ENCODE results near the gene AP3D1.

The AP3D1 gene

DNA sequence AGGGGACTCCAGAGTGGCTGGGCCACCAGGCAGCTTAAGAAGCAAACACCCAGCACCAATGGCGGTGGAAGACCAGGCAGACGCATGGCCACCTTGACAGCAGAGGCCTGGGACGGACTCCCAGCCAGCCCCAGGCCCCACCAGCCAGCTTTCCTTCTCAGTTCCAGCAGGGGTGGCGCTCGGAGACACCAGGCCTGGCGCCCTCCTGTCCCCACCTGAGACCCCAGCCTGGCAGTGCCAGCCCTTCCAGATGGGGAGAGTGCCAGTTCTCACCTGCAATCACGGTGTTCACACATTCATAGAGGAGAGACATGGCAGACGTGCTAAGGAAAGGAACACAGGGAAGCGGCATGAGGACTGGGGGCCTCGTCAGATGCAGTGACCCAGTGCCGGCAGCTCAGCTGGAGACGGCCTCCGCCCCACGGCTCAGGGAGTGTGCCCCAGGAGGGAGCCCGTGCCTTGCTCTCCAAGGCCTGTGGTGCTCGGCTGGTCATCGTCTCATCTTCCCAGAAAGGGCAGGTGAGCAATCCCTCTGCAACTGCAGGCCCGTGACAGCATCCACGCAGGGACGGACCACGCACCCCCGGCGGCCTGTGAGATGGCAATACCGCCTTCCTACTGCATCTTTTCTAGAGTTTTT lies 24.4 kb downstream of the AP3D1 start:
- DNase-seq = no peak

GRCh38 chr19:2123682-2124387 lies 27.5 kb downstream of the AP3D1 start:
- DNase-seq = no peak

DNA sequence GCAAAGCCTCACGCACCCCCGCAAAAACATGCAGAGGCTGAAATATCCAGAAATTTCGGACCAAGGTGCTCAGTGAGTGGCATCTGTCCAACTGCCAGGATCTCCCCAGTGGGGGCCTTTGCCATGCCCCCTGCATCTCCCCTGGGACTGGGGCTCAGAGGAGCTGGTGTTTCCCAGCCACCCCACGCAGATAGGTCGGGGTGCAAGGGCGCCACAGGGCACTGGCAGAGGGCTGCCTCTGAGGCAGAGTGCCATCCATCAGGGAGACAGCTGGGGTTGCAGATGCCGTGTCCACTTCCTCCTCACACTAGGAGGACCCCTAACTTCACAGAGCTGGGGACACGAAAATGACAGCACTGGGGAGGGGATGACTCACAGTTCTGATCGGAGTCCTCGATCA lies 28.4 kb downstream of the AP3D1 start:
- DNase-seq = no peak

DNA sequence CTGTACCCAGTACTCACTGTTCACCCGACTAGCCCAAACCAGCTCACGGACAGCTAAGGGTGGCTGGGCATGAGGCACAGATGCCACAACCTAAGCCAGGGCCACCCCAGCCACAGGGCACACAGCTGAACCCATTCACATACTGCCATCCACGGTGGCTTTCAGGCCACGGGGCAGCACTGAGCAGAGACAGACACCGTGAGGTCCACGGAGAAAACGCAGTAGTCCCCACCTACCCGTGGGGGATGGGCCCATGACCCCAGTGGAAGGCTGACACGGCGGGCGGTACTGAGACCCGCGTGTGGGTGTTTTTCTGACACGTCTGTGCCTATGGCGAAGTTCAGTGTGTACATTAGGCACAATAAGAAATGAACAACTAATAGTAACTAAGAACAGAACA lies 29.1 kb downstream of the AP3D1 start:
- DNase-seq = no peak

GRCh38 chr19:2121416-2122051 lies 29.8 kb downstream of the AP3D1 start:
- DNase-seq = no peak

GRCh38 chr19:2120821-2121220 lies 30.5 kb downstream of the AP3D1 start:
- no peak for DNase-seq

GRCh38 chr19:2119921-2120785 lies 31.2 kb downstream of the AP3D1 start:
- no peak for DNase-seq

DNA sequence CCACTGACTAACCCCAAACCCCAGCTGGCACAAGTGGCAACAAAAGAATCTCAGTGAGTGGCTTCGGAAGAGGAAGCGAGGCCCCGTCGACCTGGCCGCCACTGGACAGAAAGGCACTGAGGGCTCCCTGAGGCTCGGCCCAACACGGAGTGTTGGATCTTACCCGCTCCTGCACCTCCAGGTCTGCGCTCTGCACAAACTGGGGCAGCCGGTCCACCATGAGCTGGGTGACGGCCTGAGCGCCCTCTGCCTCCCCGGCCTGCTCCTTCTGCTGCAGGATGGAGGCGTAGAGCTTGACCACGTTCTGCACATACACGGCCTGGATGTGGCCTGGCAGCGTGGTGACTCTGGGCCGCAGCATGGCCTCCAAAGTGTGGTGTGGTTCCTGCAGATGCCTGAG lies 32.9 kb downstream of the AP3D1 start:
- DNase-seq = no peak

GRCh38 chr19:2117215-2117960 lies 34.0 kb downstream of the AP3D1 start:
- DNase-seq = no peak

DNA sequence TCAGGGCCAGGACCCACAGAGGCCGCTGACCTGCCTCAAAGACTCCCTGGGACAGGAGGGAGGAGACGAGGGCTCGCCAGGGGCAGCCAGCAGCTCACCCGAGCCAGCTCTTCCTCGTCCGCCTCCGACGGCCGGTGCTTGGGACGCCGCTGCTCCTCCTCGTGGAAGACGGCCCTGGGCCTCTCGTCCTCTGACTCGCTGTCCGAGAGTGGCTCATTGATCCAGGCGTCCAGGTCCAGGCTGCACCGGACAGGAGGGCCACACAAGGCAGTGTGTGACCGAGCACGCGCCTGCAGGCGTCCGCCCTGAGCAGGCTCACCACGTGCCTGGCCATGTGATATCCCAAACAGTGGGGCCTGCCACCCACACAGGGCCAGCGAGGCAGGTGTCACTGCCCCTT lies 34.9 kb downstream of the AP3D1 start:
- no peak for DNase-seq

DNA sequence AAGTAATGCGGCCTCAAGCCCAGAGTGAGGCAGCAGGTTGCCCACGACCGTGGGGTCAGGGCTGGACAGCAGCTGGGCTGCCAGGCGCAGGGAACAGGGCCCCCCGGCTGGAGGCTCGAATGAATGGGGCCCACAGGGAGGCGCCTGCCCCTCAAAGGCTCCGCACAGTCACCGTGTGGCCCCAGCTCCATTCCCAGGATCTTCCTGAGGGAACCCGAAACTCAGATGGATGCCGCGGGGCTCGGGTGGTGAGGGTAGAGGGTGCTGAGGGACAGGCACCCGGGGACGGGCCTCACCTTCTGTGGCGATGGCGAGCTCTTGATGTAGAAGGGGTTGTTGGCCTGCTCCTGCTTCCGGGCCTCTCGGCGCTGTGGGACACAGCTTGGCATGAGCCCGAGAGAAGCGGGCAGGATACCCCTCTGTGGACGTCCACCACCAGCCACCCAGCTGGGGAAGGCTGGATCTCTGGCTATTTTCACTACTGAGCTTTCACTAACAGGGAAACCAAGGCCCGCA lies 35.4 kb downstream of the AP3D1 start:
- no peak for DNase-seq

- DNase-seq = no peak
These were observed 36.0 kb downstream of the AP3D1 start for GRCh38 chr19:2115324-2115723.

GRCh38 chr19:2114821-2115220 lies 36.5 kb downstream of the AP3D1 start:
- no peak for DNase-seq

GRCh38 chr19:2114218-2114617 lies 37.1 kb downstream of the AP3D1 start:
- no peak for DNase-seq

DNA sequence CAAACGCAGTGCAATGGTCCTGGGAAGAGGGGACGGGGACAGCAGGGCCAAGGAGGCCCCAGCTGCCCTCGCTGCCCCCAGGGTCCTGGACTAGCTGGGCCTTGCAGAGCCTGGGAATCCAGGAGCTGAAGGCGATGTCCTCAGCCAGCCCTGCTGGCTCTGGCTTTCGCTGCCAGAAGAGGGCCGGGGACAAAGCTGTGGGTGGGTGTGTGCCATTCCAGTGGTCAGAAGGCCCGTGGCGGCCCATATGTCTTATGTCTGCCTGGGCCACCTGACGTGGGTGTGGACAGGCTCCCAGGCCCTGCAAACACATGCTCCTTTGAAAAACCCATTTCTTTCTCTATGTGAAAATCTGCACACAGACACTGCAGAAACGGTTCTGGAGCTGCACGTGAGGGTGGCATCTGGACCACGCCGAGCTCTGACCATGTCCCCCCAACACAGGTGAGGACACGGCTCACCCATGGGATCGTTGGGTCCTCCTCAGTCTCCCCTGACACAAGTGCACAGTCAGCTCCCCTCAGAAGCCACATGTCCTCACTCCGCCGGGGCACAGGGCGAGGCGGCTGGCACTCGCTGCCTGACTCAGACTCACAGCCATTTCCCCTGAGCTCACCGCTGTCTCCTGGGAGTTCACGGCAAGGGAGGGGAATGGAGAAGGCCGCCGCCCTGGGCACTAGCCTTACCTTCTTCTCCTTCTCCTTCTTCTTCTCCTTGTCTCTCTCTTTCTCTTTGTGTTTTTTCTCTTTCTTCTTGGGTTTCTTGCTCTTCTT lies 37.7 kb downstream of the AP3D1 start:
- no peak for DNase-seq

DNA sequence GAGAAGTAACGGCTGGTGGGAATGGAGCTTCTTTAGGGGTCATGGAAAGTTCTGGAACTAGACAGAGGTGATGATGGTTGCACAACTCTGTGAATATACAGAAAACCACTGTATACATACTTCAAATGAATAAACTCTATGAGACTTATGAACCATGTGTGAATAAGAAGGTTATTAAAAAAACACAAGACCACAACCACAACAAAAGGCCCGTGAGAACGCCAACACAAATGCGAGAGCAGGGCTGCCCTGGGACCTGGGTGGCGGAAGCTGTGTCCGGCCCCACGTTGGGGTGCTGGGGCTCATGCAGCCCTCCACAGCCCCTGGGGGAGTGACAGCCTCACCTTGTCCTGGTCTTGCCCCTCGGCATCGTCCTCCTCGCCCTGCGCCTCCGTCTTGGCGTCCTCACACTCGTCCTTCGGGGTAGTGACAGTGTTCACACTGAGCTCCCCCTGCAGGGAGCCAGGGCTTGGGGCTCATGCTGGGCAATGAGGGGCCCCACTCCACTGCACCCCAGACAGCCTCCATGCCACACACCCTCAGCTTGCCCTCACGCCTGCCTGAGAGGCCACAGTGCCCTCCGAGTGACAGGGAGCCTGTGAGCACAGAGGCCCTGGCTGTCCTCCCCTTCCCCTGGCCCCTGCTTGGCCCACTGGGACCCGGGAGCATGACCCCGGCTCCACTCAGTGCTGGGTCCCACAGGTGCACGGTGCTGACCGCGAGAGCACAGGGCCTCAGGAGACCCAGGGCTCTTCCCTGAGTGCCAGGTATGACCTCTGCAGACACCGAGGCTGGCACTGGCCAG lies 38.6 kb downstream of the AP3D1 start:
- DNase-seq = no peak

- no peak for DNase-seq
These were observed 39.5 kb downstream of the AP3D1 start for GRCh38 chr19:2111886-2112285.

DNA sequence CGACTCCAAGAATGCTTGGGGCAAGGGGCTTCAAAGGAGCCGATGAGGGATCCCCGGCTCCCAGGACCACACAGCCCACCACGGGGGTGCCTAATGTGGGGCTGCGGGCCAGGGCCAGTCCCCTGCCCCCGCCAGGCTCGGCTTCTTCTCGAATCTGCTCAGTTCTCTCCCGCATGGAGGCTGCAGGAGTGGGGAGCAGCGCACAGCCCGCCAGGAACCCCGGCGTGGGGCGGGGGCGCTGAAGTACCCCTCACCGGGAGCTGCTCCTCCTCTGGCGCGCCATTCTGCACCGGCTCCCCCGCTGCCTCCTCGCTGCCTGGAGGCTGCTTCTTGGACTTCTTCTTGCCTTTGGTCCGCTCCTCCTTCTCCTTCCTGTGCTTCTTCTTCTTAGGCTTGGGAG lies 39.9 kb downstream of the AP3D1 start:
- no peak for DNase-seq

- DNase-seq = no peak
These were observed 40.5 kb downstream of the AP3D1 start for GRCh38 chr19:2110822-2111221.

DNA sequence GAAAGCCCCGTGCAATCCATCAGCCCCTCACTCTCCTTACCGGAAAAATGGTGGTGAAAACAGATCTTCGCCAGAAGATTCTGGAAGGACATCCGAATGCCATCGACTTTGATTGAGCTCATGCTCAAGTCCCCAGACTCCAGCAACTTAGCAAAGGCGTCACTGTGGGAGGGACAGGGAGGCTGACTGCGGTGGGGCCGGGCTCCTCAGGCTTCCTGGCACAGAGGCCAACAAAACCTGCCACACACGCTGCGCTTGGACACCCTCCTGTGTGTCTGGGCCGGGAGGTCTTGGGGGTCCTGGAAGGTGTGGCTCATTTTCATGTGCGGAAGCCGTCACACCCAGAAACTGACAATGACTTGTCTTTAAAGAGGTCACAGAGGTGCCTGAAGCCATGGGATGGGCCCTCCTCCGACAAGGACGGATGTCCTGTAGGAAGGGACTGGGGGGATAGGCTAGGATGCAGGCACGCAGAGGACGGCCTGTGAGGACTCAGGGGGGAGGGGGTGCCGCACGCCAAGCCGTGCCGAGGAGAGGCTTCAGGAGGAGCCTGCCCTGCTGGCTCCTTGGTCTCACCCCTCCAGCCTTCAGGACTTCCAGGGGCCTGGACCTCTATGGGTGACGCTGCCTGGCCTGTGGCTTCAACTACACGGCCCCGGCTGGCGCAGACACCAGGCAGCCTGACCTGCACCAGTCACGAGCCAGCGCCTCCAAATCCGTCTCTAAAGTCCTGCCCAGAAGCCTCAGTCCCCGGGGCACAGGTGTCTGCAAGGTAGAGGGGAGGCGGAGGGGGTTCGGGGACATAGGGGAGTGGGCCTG lies 42.1 kb downstream of the AP3D1 start:
- no peak for DNase-seq

Measured in right forelimb (tissue), 1 donor.